Endothelial cell of umbilical vein (primary cell): ENCODE data around the gene NAV2. TPM values are rescaled to one million over a fixed set of nuclear protein-coding genes. Genes with fewer than 3 reads are reported as not detected.
A peak's percentile ranks its signal among the peaks of the same experiment; 100 is the strongest.

Experiments
- BruUV-seq: library from RNA; stranded (reverse); fragments of 400-500 nt; replicated peaks from 2 replicates; lab custom pipeline; 2021; lab: Mats Ljungman, UMichigan
- CTCF ChIA-PET: fragments of 300-600, 350-600 bp; sonication (Branson Sonifier 250); formaldehyde crosslinking; loops from one replicate; lab custom pipeline; 2021; ENCODE audit warnings: antibody characterized with exemption, inconsistent platforms; lab: Charles Lee
- POLR2A ChIA-PET: fragments of 300-600, 350-600 bp; sonication (Branson Sonifier 250); formaldehyde crosslinking; loops from one replicate; lab custom pipeline; 2021; ENCODE audit warnings: antibody characterized with exemption, inconsistent platforms; lab: Charles Lee
- DNase-seq: peaks from one replicate; pipeline ENCODE4 v3.0.0-alpha.2; 2011; ENCODE audit warnings: low read depth, low spot score
- FAIRE-seq: peaks from 2 replicates; lab custom pipeline; 2011; peaks lifted over from hg19 to GRCh38; lab: Jason Lieb, UNC
- H2AFZ ChIP-seq: 2 replicates; pipeline ENCODE4 v1.6.0; 2012; ENCODE audit warnings: low read depth, low read length, control low read depth, inconsistent platforms
- H3K27ac ChIP-seq: 2 replicates; pipeline ENCODE4 v1.5.1; 2011; ENCODE audit warnings: low read depth, mild to moderate bottlenecking, control low read depth, low read length, moderate library complexity; ENCODE audit not compliant: insufficient read depth
- H3K27me3 ChIP-seq, 2 experiments: 2 replicates each; pipeline versions ENCODE4 v1.6.0 to v1.6.1; 2011; ENCODE audit warnings: low read length in 2 of 2, mixed read lengths in 1 of 2; ENCODE audit not compliant: control insufficient read depth in 2 of 2, insufficient read depth in 2 of 2
- H3K36me3 ChIP-seq, 2 experiments: 2 replicates in 1 of 2; 3 replicates in 1 of 2; pipeline ENCODE4 v1.5.1; 2011; ENCODE audit warnings: low read length in 2 of 2, mild to moderate bottlenecking in 1 of 2, moderate library complexity in 1 of 2; ENCODE audit not compliant: control insufficient read depth in 2 of 2, insufficient read depth in 2 of 2; ENCODE audit errors: extremely low read depth in 1 of 2
- H3K4me1 ChIP-seq: 3 replicates; pipeline ENCODE4 v1.5.1; 2011; ENCODE audit warnings: mild to moderate bottlenecking, low read length; ENCODE audit not compliant: control insufficient read depth, insufficient read depth; ENCODE audit errors: extremely low read depth
- H3K4me2 ChIP-seq: 2 replicates; pipeline ENCODE4 v1.6.1; 2011; ENCODE audit warnings: low read length, control low read depth, mixed read lengths; ENCODE audit not compliant: insufficient read depth
- H3K4me3 ChIP-seq, 3 experiments: fragments of 200-600 bp in 1 of 3; sonication (generic), shearing (Covaris generic) in 1 of 3; replicated peaks in 1 of 3; 2 replicates each; pipeline ENCODE4 v1.5.1; 2011 to 2016; ENCODE audit warnings: control low read depth in 3 of 3, low read length in 3 of 3, mild to moderate bottlenecking in 2 of 3, inconsistent platforms in 1 of 3, low read depth in 1 of 3, moderate library complexity in 1 of 3; ENCODE audit not compliant: insufficient read depth in 1 of 3
- H3K79me2 ChIP-seq: 2 replicates; pipeline ENCODE4 v1.6.0; 2012; ENCODE audit warnings: low read length, inconsistent platforms; ENCODE audit not compliant: control insufficient read depth, insufficient read depth
- H3K9ac ChIP-seq: replicated peaks from 2 replicates; pipeline ENCODE3; 2011; ENCODE audit warnings: low read length, control low read depth; ENCODE audit not compliant: insufficient read depth; ENCODE audit errors: extremely low read depth
- H3K9me1 ChIP-seq: replicated peaks from 3 replicates; pipeline ENCODE4 v1.6.0; 2011; ENCODE audit warnings: mild to moderate bottlenecking, low read length; ENCODE audit not compliant: control insufficient read depth, insufficient read depth; ENCODE audit errors: extremely low read depth
- H3K9me3 ChIP-seq: replicated peaks from 2 replicates; pipeline ENCODE4 v1.5.1; 2012; ENCODE audit warnings: low read length, inconsistent platforms; ENCODE audit not compliant: control insufficient read depth, insufficient read depth
- H4K20me1 ChIP-seq: replicated peaks from 2 replicates; pipeline ENCODE3; 2011; ENCODE audit warnings: mild to moderate bottlenecking, low read length; ENCODE audit not compliant: control insufficient read depth, insufficient read depth; ENCODE audit errors: extremely low read depth
- CTCF ChIP-seq, 2 donors: IDR thresholded peaks; 1 replicate in 1 of 2; 2 replicates in 1 of 2; pipeline ENCODE4 v1.5.1; 2011; ENCODE audit warnings: low read length in 2 of 2, mild to moderate bottlenecking in 2 of 2, moderate library complexity in 2 of 2, control low read depth in 1 of 2, inconsistent platforms in 1 of 2, low read depth in 1 of 2; ENCODE audit not compliant: insufficient read depth in 1 of 2; ENCODE audit errors: extremely low read depth in 1 of 2
- EZH2 ChIP-seq: IDR thresholded peaks from 2 replicates; pipeline ENCODE4 v1.6.1; 2012; ENCODE audit warnings: borderline replicate concordance, low read depth, mild to moderate bottlenecking, moderate library complexity, low read length, inconsistent platforms; ENCODE audit not compliant: severe bottlenecking
- FOS ChIP-seq: IDR thresholded peaks from 2 replicates; pipeline ENCODE4 v1.6.1; 2011; ENCODE audit warnings: mild to moderate bottlenecking, low read length, moderate library complexity, borderline replicate concordance; ENCODE audit not compliant: insufficient read depth
- GATA2 ChIP-seq: IDR thresholded peaks from 2 replicates; pipeline ENCODE4 v1.7.0; 2011; ENCODE audit warnings: low read depth, mild to moderate bottlenecking, moderate library complexity, mixed read lengths, low read length; ENCODE audit not compliant: insufficient read length, insufficient read depth
- JUN ChIP-seq: IDR thresholded peaks from 2 replicates; pipeline ENCODE4 v1.6.1; 2011; ENCODE audit warnings: borderline replicate concordance, low read depth; ENCODE audit not compliant: insufficient read length, insufficient read depth
- MAX ChIP-seq: IDR thresholded peaks from 2 replicates; pipeline ENCODE4 v1.6.1; 2011; ENCODE audit not compliant: insufficient read depth, insufficient read length
- MYC ChIP-seq: IDR thresholded peaks from one replicate; pipeline ENCODE4 v1.6.1; 2011; ENCODE audit warnings: mild to moderate bottlenecking, low read depth, low read length
- POLR2A ChIP-seq: IDR thresholded peaks from 2 replicates; pipeline ENCODE4 v1.6.1; 2012; ENCODE audit warnings: low read depth, mild to moderate bottlenecking, control low read depth, low read length
- POLR2AphosphoS5 ChIP-seq: IDR thresholded peaks from 2 replicates; pipeline ENCODE4 v1.6.1; 2012; ENCODE audit warnings: low read depth, mild to moderate bottlenecking, control low read depth, low read length, moderate library complexity; ENCODE audit not compliant: insufficient read depth
- dilution Hi-C: fragments of 300-500 bp; cut with MboI; formaldehyde crosslinking; loops from one replicate; pipeline ENCODE4 v1.15.0; 2019; ENCODE audit warnings: low sequenced_read_pairs; ENCODE audit not compliant: extremely low pct_ligation_motif_present
- intact Hi-C: fragments of 100-400 bp; cut with micrococcal nuclease; formaldehyde crosslinking; loops from one replicate; pipeline ENCODE4 v1.10.0; 2022
- polyA plus RNA-seq, 4 experiments: library from polyadenylated mRNA; depleted of rRNA in 3 of 4; stranded (reverse) in 3 of 4; unstranded in 1 of 4; fragments of >200 nt; gene quantifications; 2 replicates each; pipeline versions ENCODE4 v1.2.1 to v1.2.3, GENCODE V29; 2011 to 2012; ENCODE audit warnings: missing spikeins in 1 of 4
- total RNA-seq: library from RNA; stranded (reverse); gene quantifications from 2 replicates; pipeline ENCODE4 v1.2.3, GENCODE V29; 2021

The NAV2 gene
- total and polyA plus RNA-seq, 2 donors (not counting 3 experiments of a cell fraction or from before 2014, with no cell fraction given) = 10.9 to 68.0 TPM

GRCh38 chr11:20097319-20098221, 384.9 kb downstream of the NAV2 start:
- H3K4me3 ChIP-seq = peak overlapping the region in 1 of 3 experiments; percentile 1
- peaks cover 0 to 4% of the 10 kb centered on the region in 2 experiments for H3K36me3 ChIP-seq
- H3K79me2 ChIP-seq = no peaks in the 10 kb centered on the region
- ChIA-PET CTCF (interaction anchor here (0.7 to 4.7 kb wide), 10 partner anchors 8 to 147 kb away, joined by 3 to 60 read pairs (median 4); no protein-coding TSS in a partner anchor), POLR2A (no interaction called here)
- H3K9me1 ChIP-seq = no peaks in the 10 kb centered on the region
- intact Hi-C loops (loop anchor here (1.0 kb wide), 4 partner anchors 15 to 145 kb away; no protein-coding TSS in a partner anchor), dilution Hi-C loops (no loop called here)
- DNase-seq (peak; percentile 99), FAIRE-seq (peak; percentile 98)
- H3K27ac ChIP-seq = peak overlapping the region; percentile 94
- TF ChIP-seq CTCF (IDR thresholded peaks at IDR 0.05; ENCODE audit: extremely low read depth in 1 of 2, insufficient read depth in 1 of 2, low read depth in 1 of 2, low read length in 2 of 2) (no peak), MYC (no peak), EZH2 (no peak), MAX (no peak), JUN (peak; percentile 98), FOS (peak; percentile 97), POLR2A (peak; percentile 34), GATA2 (peak; percentile 79), POLR2AphosphoS5 (peak; percentile 57)
- peak overlapping the region; percentile 66 for H3K9ac ChIP-seq
- no peak overlapping the region for H2AFZ ChIP-seq
- no peaks in the 10 kb centered on the region for H4K20me1 ChIP-seq
- TSS peak; percentile 12 for BruUV-seq
- peaks cover 64% of the 10 kb centered on the region for H3K4me1 ChIP-seq
- H3K9me3 ChIP-seq = no peaks in the 10 kb centered on the region
- peak overlapping the region; percentile 62 for H3K4me2 ChIP-seq
- H3K27me3 ChIP-seq = no peaks in the 10 kb centered on the region
